Right lobe of liver (tissue), 6 donors: ENCODE measurements around the gene TRRAP. TPM values are rescaled to one million over a fixed set of nuclear protein-coding genes. Genes with fewer than 3 reads are reported as not detected.
A peak's percentile ranks its signal among the peaks of the same experiment; 100 is the strongest.

Experiments
- ATAC-seq, 4 donors: fragments of 200-7000 bp; cut with Tn5 transposase; one replicate each; pipeline ENCODE4 v1.9.1; 2020; ENCODE audit warnings: mild to moderate bottlenecking in 4 of 4, moderate library complexity in 4 of 4
- DNase-seq, 3 donors: peaks; one replicate each; pipeline ENCODE4 v3.0.0-alpha.2; 2020
- H3K27ac ChIP-seq, 3 donors: fragments of 200-600 bp; one replicate each; pipeline ENCODE4 v1.8.0; 2022
- H3K27me3 ChIP-seq, 2 donors: fragments of 200-600 bp; one replicate each; pipeline ENCODE4 v1.8.0; 2022
- H3K36me3 ChIP-seq, 4 donors: fragments of 200-600 bp; sonication (generic) in 1 of 4; one replicate each; pipeline versions ENCODE4 v1.5.1 to v1.8.0; 2017 to 2022; ENCODE audit warnings: control low read depth in 1 of 4
- H3K4me1 ChIP-seq, 4 donors: fragments of 200-600 bp; sonication (generic) in 1 of 4; one replicate each; pipeline versions ENCODE4 v1.5.1 to v1.8.0; 2017 to 2022; ENCODE audit warnings: control low read depth in 1 of 4
- H3K4me3 ChIP-seq, 3 donors: fragments of 200-600 bp; one replicate each; pipeline ENCODE4 v1.8.0; 2022
- H3K9me3 ChIP-seq, 4 donors: fragments of 200-600 bp; sonication (generic) in 1 of 4; one replicate each; pipeline versions ENCODE4 v1.5.1 to v1.8.0; 2017 to 2022; ENCODE audit warnings: control low read depth in 1 of 4
- CTCF ChIP-seq, 4 donors: fragments of 200-600 bp in 3 of 4; fragments of 450-650 bp in 1 of 4; IDR thresholded peaks; one replicate each; pipeline versions ENCODE4 v1.5.1 to v1.8.0; 2016 to 2022; ENCODE audit warnings: antibody characterized with exemption in 4 of 4, mild to moderate bottlenecking in 2 of 4
- POLR2A ChIP-seq: fragments of 450-650 bp; IDR thresholded peaks from one replicate; pipeline ENCODE4 v1.6.1; 2017; ENCODE audit warnings: antibody characterized with exemption, mild to moderate bottlenecking
- WGBS: methylation state at CpG from one replicate; pipeline ENCODE4 v1.1.6; 2018; ENCODE audit warnings: low coverage, low lambda C conversion rate; ENCODE audit not compliant: insufficient coverage; ENCODE audit errors: missing lambda C conversion rate; 5-methylcytosine and 5-hydroxymethylcytosine counted together
- intact Hi-C, 2 donors: fragments of 100-400 bp; cut with DNase I; formaldehyde crosslinking; loops; one replicate each; pipeline versions ENCODE4 v1.11.2 to v1.14.1; 2022
- total RNA-seq, 6 experiments: library from RNA; depleted of rRNA in 2 of 6; stranded (reverse); fragments of >200 nt in 2 of 6; fragmentation: NEBNext Ultra II Directional in 3 of 6; extraction: Animal tissue kit (Norgen Biotek cat#: 25700) in 3 of 6; gene quantifications; one replicate each; pipeline versions ENCODE4 v1.1.0 to v1.2.4, GENCODE V29; 2016 to 2023
- donor health status: DM: no; HTN: yes; CAD: no.
- donor health status: DM: no; HTN: no; CAD: no.
- donor health status: DM: no; HTN: no; CAD: no.
- donor health status: DM: no; HTN: yes; CAD: no.
- donor health status: DM: no; HTN: yes; CAD: no.

Gene TRRAP
- total RNA-seq, 6 experiments from 2014 or later: 16.1 to 20.5 (median 18.6) TPM

GRCh38 chr7:99004781-99005500, 126.6 kb downstream of the TRRAP start:
- Histone ChIP-seq H3K4me1 (no peaks in the 10 kb centered on the region), H3K9me3 (no peaks in the 10 kb centered on the region), H3K27ac (no peak overlapping the region), H3K27me3 (no peaks in the 10 kb centered on the region), H3K36me3 (peaks cover 0 to 57% (median 18%) of the 10 kb centered on the region in 4 donors), H3K4me3 (no peak overlapping the region)
- intact Hi-C loops: no loop called here
- ATAC-seq: no peak
- TF ChIP-seq POLR2A: no peak
- no peak for TF ChIP-seq CTCF (IDR thresholded peaks at IDR 0.05)
- no peak for DNase-seq
- WGBS: 90% methylated on average over 11 of the region's 26 CpGs

- intact Hi-C loops: no loop called here
- H3K9me3 ChIP-seq: no peaks in the 10 kb centered on the region
- no peak overlapping the region for H3K27ac ChIP-seq
- no peaks in the 10 kb centered on the region for H3K4me1 ChIP-seq
- DNase-seq (no peak), ATAC-seq (peak; percentile 33 to 70 (median 42))
- no peak overlapping the region for H3K4me3 ChIP-seq
- TF ChIP-seq POLR2A (no peak), CTCF (IDR thresholded peaks at IDR 0.05) (no peak)
- 60% methylated on average over 2 of the region's 15 CpGs for WGBS
- H3K27me3 ChIP-seq: no peaks in the 10 kb centered on the region
- H3K36me3 ChIP-seq: peaks cover 0 to 65% (median 18%) of the 10 kb centered on the region in 4 donors
Observed at GRCh38 chr7:99005776-99006175, 127.4 kb downstream of the TRRAP start.

- Histone ChIP-seq H3K27ac (no peak overlapping the region), H3K4me1 (no peaks in the 10 kb centered on the region), H3K9me3 (no peaks in the 10 kb centered on the region), H3K27me3 (no peaks in the 10 kb centered on the region), H3K4me3 (no peak overlapping the region), H3K36me3 (peaks cover 0 to 73% (median 24%) of the 10 kb centered on the region in 4 donors)
- DNase-seq (no peak), ATAC-seq (no peak)
- TF ChIP-seq POLR2A (no peak), CTCF (IDR thresholded peaks at IDR 0.05) (no peak)
- intact Hi-C loops: no loop called here
- 70% methylated on average over 5 of the region's 11 CpGs for WGBS
Observed at GRCh38 chr7:99006739-99007424, 128.6 kb downstream of the TRRAP start.

GRCh38 chr7:99008181-99008631, 129.9 kb downstream of the TRRAP start:
- ATAC-seq (peak in 1 of 4 donors; percentile 14), DNase-seq (no peak)
- Histone ChIP-seq H3K27ac (no peak overlapping the region), H3K36me3 (peaks cover 0 to 84% (median 35%) of the 10 kb centered on the region in 4 donors), H3K4me1 (no peaks in the 10 kb centered on the region), H3K9me3 (no peaks in the 10 kb centered on the region), H3K27me3 (no peaks in the 10 kb centered on the region), H3K4me3 (no peak overlapping the region)
- WGBS: 100% methylated on average over 2 of the region's 23 CpGs
- intact Hi-C loops: no loop called here
- TF ChIP-seq POLR2A (no peak), CTCF (IDR thresholded peaks at IDR 0.05) (no peak)
